NCI-H1930 (cell line): ENCODE results near the gene TAF12.
"Not testable (repeated sequence)": the region's sequence is repeated elsewhere in the genome, so short reads cannot be mapped to it uniquely, and the experiment has no call there.

Experiments
- DNase-seq, 2 experiments: peaks; one replicate each; lab custom pipeline; 2025; lab: John Stamatoyannopoulos, UW

Gene TAF12

DNA sequence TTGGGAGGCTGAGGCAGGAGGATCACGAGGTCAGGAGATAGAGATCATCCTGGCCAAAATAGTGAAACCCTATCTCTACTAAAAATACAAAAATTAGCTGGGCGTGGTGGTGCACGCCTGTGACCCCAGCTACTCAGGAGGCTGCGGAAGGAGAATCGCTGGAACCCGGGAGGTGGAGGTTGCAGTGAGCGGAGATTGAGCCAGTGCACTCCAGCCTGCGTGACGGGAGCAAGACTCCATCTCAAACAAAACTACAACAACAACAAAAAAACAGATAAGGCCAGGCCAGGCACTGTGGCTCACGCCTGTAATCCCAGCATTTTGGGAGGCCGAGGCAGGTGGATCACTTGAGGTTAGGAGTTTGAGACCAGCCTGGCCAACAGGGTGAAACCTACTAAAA is 2.5 kb upstream of the TAF12 start:
- DNase-seq = not testable (repeated sequence)

DNA sequence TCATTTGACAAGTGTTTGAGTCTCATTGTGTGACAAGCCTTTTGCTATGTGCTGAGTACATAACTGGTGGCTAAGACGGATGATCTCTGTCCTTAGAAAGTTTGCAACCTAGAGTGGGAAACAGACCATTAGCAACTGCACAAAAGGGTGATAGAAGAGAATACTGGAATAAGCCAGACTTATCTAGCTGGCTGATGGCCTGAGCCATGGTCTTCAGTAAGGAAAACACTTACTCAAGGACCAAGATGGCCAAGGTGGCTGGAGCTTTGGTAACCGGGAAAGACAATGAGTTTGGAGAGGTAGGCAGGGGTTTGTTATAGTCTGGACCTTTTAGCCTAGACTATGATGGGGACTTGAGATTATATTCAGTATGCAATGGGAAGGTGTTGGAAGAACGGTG is 1.6 kb upstream of the TAF12 start:
- DNase-seq = no peak

DNA sequence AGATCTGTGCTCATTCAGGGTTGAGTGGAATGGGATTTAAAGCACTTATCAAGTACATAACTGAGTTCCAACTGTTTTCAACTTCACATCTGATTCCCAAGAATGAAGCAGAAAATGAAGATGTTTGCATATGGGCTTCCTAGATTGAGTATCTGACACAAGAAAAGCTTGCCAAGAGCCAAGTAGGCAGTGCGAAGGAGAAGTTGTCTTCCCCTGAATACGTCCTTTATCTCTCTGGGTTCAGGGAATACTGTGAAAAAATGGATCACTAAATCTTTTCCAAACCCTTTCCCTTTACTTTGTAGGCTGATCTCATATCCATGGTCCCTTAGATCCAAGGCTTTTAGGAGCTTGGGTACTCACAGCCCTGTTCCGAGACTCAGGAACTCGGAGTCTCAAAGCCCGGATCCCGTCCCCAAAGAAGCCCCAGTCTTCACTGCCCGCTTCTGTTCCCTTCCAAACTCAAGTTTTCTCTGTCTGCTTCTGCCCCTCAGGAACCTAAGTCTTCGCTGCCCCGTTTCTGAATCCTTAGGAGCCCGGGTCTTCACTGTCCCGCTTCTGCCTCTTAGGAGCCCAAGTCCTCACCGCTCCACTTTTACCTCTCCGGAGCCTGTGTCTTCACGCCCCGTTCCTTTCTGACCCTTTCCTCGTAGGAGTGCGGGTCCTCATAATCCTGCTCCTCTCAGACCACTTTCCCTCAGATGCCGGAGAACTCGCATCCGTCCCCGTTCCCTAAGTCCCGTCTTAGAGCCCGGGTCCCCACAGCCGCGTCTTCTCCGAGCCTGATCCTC is 616 bp downstream of the TAF12 start:
- no peak for DNase-seq

DNA sequence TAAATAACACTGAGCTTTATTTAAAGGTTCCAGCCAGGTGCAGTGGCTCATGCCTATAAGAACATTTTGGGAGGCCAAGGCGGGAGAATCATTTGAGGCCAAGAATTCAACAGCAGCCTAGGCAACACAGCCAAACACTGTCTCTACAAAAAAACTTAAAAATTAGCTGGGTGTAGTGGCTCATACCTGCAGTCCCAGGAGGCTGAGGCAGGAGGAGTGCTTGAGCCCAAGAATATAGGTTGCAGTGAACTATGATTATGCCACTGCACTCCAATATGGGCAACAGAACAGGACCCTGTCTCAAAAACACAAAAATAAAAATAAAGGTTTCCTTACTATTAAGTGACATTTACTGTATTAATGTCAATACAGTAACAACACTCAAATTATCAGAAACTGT is 2.1 kb downstream of the TAF12 start:
- DNase-seq = no peak

DNA sequence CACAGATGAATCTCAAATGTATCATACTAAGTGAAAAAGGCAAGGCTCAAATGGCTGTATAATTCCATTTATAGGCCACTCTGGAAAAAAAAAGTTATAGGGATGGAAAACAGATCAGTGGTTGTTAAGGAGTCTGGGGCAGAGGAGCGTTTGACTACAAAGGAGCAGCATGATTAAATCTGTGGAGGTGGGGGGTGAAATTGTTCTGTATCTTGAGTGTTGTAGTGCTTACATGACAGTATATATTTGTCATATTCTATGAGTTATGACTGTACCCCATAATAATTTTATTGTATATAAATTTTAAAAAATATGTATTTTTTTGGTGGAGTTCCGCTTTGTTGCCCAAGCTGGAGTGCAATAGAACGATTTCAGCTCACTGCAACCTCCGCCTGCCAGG is 10.3 kb downstream of the TAF12 start:
- DNase-seq = no peak

DNA sequence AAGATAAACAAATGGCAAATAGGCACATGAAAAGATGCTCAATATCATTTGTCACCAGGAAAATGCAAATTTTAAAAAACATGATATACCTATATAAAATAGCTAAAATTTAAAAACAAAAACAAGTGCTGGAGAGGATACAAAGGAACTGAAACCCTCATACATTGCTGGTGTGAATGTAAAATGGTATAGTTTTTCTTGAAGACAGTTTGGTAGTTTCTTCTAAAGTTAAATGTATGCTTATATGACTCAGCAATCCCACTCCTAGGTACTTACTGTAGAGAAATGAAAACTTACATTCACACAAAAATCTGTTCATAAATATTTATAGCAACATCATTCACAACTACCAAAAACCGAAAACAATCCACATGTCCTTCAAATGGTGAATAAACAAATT is 11.2 kb downstream of the TAF12 start:
- DNase-seq = no peak

DNA sequence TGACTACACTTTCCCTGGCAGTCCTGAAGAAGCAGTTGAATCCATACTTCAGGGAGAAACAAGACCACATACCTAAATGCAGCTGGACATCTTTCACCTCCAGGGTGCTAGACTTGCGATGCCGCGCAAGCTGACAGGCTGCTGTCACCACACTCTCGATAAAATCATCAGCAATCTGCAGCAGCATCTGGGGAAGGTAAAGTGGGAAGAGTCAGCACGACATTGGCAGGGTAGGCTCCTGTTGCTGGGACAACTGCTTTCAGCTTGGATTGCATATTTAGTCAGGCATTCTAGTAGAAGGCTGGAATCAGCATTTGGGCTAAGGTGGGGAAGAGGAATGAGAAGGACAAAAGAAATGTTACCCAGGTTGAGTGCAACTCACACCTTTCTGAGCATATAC is 29.7 kb downstream of the TAF12 start:
- DNase-seq = no peak

DNA sequence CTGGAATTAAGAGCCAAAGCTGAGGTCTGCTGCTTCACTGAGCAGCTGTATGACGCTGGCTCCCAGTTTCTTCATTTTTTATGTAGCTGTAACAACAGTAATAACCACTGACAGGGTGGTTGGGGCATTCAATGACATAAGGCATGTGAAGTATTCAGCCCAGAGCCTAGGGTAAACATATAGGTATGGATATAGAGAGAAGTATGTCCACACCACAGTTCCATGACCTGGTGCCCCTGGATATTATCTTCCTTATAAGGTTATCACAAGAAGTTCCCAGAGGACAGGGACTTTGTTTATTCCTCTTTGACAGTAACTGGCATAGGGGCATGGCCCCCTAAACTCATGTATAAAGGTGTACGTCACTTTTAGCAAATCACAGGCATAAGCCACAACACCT is 36.1 kb downstream of the TAF12 start:
- no peak for DNase-seq

DNA sequence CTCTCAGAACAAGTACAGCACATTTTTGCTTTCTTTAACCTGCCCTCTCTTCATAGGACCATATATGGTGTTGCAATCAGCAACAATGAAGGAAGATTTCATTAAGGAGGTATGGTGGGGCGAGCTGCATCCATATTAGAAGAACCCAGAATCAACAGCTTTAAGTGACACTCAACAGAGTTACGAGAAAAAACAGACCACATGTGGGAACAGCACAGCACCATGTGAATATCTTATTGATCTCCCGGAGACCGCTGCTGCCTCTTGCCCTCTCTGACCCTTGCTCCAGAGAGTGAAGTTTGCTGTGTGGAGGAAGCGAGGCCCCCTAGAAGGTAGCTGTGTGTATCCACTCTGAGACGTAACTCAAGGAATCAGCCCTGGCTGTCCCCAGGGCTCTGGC is 37.9 kb downstream of the TAF12 start:
- no peak for DNase-seq

DNA sequence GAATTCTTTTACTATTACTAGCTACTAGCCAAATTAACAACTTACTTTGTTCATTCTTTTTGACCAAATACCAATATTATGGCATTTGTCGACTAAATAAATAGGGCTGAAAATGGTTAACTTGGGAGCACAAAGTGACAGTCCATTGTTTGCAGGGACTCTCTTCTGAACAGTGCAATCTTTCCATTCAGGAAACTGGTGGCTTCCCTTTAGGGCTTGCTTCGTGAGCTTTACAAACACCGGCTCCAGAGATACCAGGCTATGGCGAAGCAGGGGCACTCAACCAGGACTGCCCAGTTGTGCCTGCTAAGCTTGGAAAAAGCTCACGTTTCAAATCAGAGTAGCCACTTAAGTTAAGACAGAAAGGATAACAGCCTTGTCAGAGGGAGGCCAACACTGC is 38.5 kb downstream of the TAF12 start:
- DNase-seq = no peak

DNA sequence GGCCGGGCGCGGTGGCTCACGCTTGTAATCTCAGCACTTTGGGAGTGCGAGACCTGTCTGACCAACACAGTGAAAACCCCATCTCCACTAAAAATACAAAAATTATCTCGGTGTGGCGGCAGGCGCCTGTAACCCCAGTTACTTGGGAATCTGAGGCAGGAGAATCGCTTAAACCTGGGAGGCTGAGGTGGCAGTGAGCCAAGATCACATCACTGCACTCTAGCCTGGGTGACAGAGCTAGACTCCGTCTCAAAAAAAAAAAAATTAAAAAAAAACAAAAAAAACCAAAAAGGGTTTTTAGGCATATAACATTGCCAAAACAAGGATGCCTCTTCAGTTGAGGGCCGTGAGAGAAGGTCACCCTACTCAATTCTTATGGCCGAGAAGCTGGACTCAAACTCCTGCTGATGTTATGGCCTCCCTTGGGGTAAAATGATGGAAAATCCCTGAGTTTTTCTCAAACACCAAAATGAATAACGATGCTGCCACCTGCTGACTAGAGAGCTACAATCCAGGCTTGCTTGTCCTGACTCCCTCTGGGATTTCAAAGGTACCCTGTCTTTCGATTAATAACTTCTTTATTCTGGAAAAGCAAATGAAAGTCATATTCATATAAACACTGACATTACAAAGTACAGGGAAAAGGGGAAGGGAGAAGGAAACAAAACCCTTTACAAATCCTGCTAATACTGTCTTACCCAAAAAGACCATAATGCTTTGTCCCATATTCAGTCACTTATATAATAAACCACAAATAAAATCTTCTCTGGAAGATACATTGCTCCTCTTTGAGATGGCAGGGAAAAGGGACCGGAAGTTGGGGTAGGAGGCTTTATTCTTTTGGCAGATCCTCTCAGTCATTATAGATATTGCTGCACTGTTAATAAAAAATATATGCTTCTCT is 40.1 kb downstream of the TAF12 start:
- DNase-seq = peak in 1 of 2 experiments; percentile 53

DNA sequence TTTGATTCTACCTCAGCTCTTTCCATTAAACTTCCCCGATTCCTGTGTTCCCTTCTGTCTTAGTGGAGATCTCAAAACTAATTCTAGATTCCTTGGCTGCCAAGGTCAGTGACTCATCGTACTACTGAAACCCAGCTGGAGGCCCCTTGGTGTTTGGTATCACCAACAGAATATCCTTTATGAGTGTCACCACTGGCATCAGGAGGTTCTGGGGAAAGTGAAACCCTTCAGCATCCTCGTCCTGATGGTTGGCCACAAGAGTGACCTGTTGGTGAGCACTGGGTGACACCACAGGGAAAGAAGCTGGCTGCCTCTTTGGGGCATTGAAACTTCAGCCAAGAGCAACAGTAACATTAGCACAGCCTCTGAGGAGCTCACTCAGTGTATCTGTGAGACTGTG is 41.2 kb downstream of the TAF12 start:
- no peak for DNase-seq

DNA sequence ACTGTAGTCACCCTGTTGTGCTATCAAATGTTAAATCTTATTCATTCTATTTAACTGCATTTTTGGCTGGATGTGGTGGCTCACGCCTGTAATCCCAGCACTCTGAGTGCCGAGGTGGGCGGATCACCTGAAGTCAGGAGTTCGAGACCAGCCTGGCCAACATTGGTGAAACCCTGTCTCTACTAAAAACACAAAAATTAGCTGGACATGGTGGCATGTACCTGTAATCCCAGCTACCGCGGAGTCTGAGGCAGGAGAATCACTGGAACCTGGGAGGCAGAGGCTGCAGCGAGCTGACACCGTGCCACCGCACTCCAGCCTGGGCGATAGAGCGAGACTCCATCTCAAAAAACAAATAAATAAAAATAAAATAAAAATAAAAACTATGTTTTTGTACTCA is 46.6 kb downstream of the TAF12 start:
- DNase-seq = not testable (repeated sequence)

DNA sequence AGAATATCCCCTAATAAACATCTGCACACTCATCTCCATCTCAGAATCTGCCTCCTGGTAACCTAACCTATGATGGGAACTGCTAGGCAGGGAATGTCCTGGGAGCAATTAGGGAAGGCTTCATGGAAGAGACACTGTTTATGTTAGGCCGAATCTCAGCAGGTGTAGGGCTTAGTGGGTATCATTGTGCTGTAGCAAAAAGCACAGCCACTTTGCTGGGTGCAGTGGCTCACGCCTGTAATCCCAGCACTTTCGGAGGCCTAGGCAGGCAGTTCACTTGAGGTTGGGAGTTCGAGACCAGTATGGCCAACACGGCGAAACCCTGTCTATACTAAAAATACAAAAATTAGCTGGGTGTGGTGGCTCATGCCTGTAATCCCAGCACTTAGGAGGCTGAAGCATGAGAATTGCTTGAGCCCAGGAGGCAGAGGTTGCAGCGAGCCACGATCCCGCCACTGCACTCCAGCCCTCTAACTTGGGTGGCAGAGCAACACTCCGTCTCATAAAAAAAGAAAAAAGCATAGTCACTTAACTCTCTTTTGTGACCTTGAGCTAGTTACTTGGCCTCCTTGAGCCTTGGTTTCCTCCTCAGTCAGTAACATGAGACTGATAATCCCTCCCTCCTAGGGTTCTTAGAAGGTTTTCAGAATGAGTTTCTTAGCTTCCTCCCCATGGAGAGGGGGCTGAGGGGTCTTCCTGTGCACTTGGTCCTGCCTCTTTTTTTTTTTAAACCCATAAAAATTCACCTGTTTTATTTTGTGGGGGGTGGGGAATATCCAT is 47.3 kb downstream of the TAF12 start:
- DNase-seq = no peak

DNA sequence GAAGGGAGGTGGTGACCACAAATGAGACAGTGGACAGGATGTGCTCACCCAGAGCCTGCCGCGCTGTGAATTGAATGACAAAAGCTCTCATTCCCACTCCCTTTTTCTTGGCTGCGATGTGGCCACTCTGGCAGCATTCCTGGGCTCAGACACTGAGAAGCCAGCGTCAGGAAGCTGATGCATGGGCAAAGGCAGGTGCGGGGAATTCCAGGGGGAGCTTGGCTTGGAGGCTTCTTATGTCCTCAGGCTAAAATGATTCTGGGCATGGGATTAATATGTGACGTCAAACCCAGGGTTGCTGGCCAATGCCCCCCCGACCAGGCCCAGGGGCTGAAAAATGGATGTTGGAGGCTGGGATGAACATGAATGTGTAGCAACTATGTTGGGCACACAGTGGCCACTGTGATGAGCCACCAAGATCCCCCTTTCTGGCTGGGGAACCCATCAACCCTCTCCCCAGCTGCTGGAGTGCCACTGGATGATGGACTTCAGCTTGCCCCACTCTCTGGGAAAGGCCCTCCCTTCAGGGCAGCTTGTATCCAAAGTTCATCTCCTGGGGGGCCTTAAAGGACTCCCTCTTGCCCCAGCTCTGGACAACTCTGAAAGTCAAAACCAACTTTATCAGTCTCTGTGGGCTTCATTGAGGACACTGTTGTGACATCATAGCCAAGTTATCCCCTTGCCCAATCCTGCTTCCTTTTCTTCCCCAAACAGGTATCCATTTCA is 48.0 kb downstream of the TAF12 start:
- not testable (repeated sequence) for DNase-seq

DNA sequence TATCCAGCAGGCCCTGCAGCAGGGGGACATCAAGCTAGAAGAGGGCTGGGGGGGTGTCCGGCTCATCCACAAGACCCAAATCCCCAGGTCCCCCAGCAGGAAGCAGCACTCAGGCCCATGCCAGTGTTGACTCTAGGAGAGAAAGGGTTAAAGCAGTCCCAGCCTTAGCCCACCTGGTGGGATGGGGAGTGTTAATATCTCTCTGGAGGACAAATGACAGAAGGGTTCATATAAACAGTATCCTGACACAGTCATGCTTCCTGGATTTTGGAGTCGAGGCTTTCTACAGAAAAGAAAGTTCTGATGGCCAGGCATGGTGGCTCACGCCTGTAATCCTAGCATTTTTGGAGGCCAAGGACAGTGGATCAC is 48.9 kb downstream of the TAF12 start:
- DNase-seq = not testable (repeated sequence)

DNA sequence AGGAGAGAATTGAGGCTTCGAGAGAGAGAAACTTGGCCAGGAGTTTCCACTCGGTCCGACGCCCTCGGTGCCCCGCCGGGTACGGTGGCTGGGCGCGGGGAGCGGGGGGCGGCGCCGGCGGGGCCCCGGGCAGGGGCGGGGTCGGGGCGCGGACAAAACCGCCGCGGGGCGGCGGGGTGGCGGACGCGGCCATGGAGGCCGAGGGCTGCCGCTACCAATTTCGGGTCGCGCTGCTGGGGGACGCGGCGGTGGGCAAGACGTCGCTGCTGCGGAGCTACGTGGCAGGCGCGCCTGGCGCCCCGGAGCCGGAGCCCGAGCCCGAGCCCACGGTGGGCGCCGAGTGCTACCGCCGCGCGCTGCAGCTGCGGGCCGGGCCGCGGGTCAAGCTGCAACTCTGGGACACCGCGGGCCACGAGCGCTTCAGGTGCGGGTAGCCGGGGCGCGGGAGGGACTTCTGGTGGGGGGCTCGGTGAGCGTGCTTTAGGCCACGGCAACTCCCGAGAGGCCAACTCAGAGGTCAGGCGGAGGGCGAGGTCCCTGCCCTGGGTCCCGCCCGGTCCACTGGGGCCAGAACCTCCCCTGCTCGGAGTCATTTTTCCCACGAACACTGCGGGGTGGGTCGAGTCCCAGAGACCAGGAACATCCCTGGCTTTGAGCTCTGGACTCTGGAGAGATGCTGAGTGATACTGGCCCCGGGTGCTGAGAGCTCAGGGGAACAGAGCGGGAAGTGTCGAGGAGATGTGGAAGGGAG is 50.4 kb downstream of the TAF12 start:
- DNase-seq = no peak

DNA sequence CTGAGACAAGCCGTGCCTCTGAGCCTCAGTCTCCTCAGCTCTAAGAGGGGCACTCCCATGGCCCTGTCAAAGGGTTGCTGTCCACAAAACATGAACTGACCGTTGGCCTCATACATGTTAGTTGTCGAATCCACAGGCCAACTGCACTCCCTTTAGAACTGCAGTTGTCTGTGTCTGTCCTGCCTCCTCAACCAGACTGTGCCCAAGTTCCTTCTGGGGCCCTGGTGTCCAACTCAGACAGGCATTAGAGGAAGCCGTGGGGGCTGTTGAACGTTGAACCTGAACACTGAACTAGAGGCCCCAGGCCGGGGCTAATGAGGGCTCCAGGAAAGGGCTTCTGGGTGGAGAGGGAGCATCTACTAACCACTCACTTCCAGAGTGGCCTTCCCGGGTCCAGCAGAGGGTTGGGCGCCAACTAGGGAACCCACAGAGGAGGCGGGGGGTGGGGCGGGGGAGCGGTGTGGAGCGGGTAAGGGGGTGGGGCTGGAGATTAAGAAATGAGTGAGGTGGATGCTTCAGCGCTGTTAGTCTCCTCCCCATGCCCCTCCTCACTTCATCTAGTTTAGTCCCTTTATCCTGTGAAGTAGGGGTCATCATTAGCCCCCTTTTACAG is 51.1 kb downstream of the TAF12 start, which contains the start of gene RAB42:
TSS of gene RAB42 (plus strand) at position 558 of the 613 bp plus-strand sequence. CDS start 247 bp downstream, outside the sequence.
- no peak for DNase-seq

DNA sequence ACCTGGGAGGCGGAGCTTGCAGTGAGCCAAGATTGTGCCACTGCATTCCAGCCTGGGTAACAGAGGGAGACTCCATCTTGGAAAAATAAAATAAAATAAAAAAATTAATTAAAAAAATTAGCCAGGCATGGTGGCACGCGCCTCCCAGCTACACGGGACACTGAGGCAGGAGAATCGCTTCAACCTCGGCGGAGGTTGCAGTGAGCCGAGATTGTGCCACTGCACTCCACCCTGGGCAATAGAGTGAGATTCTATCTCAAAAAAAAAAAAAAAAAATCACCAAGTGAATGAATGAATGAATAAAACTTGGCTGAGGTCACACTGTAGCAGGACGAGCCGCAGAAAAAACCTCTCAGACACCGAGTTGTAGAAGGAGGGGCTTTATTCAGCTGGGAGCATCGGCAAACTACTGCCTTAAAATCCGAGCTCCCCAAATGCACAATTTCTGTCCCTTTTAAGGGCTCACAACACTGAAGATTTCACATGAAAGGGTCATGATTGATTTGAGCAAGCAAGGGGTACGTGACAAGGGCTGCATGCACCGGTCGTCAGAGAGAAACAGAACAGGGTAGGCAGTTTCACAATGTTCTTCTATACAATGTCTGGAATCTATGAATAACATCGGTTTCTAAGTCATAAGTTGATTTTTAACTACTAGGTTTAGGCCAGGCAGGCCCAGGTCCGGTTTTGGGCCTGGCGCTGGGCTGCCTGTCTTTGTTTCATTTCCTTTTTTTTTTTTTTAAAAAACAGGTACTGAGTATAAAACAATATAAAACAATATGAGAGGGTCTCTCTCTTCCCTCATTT is 56.1 kb downstream of the TAF12 start:
- DNase-seq = not testable (repeated sequence)

DNA sequence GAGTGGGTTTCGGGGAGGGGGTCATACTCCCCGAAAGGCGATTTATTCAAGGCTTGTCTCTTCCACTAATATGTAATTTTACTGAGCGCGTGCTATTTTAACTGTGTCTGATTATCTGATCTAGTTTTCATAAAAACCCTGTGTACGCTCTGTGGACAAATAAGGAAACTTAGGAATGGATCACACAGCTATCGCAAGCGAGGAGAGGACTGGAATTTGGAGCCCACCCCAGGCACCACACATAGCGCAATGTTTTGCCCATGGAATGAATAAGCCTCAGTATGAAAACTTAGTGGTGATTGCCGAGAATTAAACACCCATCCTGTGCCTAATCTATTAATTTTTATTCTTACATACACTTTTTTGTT is 60.6 kb downstream of the TAF12 start:
- no peak for DNase-seq
